NT2/D1 (cell line): Measurements from ENCODE around the gene NBAS.

Experiments used
- SUZ12 ChIP-seq: IDR thresholded peaks from 2 replicates; pipeline ENCODE4 v1.6.1; 2011; ENCODE audit not compliant: insufficient read length, insufficient read depth; ENCODE audit errors: extremely low read depth
- YY1 ChIP-seq: IDR thresholded peaks from 2 replicates; pipeline ENCODE4 v1.6.1; 2011; ENCODE audit not compliant: insufficient read length, insufficient read depth
- ZNF274 ChIP-seq: IDR thresholded peaks from 2 replicates; pipeline ENCODE4 v1.6.1; 2011; ENCODE audit warnings: mild to moderate bottlenecking, low read depth, low read length

GRCh38 chr2:15275346-15275745 lies 285.8 kb downstream of the NBAS start:
- TF ChIP-seq YY1 (no peak), SUZ12 (no peak), ZNF274 (no peak)
